Nasal cavity respiratory epithelium epithelial cell of viscerocranial mucosa (primary cell): Measurements from ENCODE around the gene PRR5L. TPM values are rescaled to one million over a fixed set of nuclear protein-coding genes. Genes with fewer than 3 reads are reported as not detected.

Source experiments
- total RNA-seq: library from RNA; depleted of rRNA; stranded (reverse); fragments of >200 nt; gene quantifications from 2 replicates; pipeline ENCODE4 v1.2.3, GENCODE V29; 2014

PRR5L gene
- 6.2 and 19.1 TPM in 2 replicates for total RNA-seq

GRCh38 chr11:36295926-36296325 lies at the start of gene PRR5L:
PRR5L (plus strand) TSS chr11:36296288; CDS start chr11:36401122, 104,834 bp downstream.

GRCh38 chr11:36289226-36289852 lies 6.7 kb upstream of the PRR5L start, which contains the start of gene COMMD9:
COMMD9 (minus strand) TSS chr11:36289424; CDS start chr11:36289412, 12 bp downstream.

GRCh38 chr11:36509694-36510593 lies 213.9 kb downstream of the PRR5L start, which contains the start of gene TRAF6:
TRAF6 (minus strand) TSS chr11:36510272; CDS start chr11:36501515, 8,757 bp downstream.

Other genes with a start within 250 kb of the PRR5L start
- gene COMMD9, start 6.9 kb upstream of the PRR5L start, total RNA-seq = 8.5 and 24.8 TPM in 2 replicates
- 7.9 and 11.5 TPM in 2 replicates for gene TRAF6, start 214.0 kb downstream of the PRR5L start, total RNA-seq